NCI-H345 treated with DMSO at 0.1 percent for 48 hours (cell line): Measurements from ENCODE around the gene AGFG2.

ENCODE experiments used
- DNase-seq: peaks from one replicate; lab custom pipeline; 2025; ENCODE audit not compliant: unreplicated experiment; lab: John Stamatoyannopoulos, UW

The AGFG2 gene

GRCh38 chr7:100570954-100571828, 32.2 kb downstream of the AGFG2 start:
- no peak for DNase-seq

GRCh38 chr7:100571829-100572116, 32.8 kb downstream of the AGFG2 start:
- DNase-seq = no peak

- no peak for DNase-seq
Observed at GRCh38 chr7:100572281-100572948, 33.4 kb downstream of the AGFG2 start.

- DNase-seq = no peak
Observed at GRCh38 chr7:100572949-100573675, 34.1 kb downstream of the AGFG2 start.

- no peak for DNase-seq
Observed at GRCh38 chr7:100573691-100574361, 34.8 kb downstream of the AGFG2 start, which contains the start of gene SAP25. TSS of gene SAP25 (minus strand) at chr7:100573900. CDS start at chr7:100573742, 158 bp downstream.

- no peak for DNase-seq
Observed at GRCh38 chr7:100574362-100575205, 35.6 kb downstream of the AGFG2 start.

GRCh38 chr7:100575206-100575631, 36.2 kb downstream of the AGFG2 start:
- DNase-seq = no peak

GRCh38 chr7:100575746-100576383, 36.9 kb downstream of the AGFG2 start:
- no peak for DNase-seq

- DNase-seq = no peak
Observed at GRCh38 chr7:100576384-100576993, 37.5 kb downstream of the AGFG2 start.

GRCh38 chr7:100577103-100577502, 38.1 kb downstream of the AGFG2 start:
- DNase-seq = no peak

GRCh38 chr7:100577507-100577906, 38.5 kb downstream of the AGFG2 start:
- DNase-seq = no peak

GRCh38 chr7:100578246-100579183, 39.5 kb downstream of the AGFG2 start:
- DNase-seq = no peak

- no peak for DNase-seq
Observed at GRCh38 chr7:100580466-100581283, 41.7 kb downstream of the AGFG2 start.

- no peak for DNase-seq
Observed at GRCh38 chr7:100582041-100582579, 43.1 kb downstream of the AGFG2 start.

GRCh38 chr7:100582650-100583049, 43.6 kb downstream of the AGFG2 start:
- no peak for DNase-seq

- no peak for DNase-seq
Observed at GRCh38 chr7:100583132-100584053, 44.4 kb downstream of the AGFG2 start.
